Right lobe of liver (tissue), 6 donors: ENCODE measurements around the gene CLCNKB. TPM values are rescaled to one million over a fixed set of nuclear protein-coding genes. Genes with fewer than 3 reads are reported as not detected.

ENCODE experiments used
- ATAC-seq, 4 donors: fragments of 200-7000 bp; cut with Tn5 transposase; one replicate each; pipeline ENCODE4 v1.9.1; 2020; ENCODE audit warnings: mild to moderate bottlenecking in 4 of 4, moderate library complexity in 4 of 4
- DNase-seq, 3 donors: peaks; one replicate each; pipeline ENCODE4 v3.0.0-alpha.2; 2020
- H3K27ac ChIP-seq, 3 donors: fragments of 200-600 bp; one replicate each; pipeline ENCODE4 v1.8.0; 2022
- H3K27me3 ChIP-seq, 2 donors: fragments of 200-600 bp; one replicate each; pipeline ENCODE4 v1.8.0; 2022
- H3K36me3 ChIP-seq, 4 donors: fragments of 200-600 bp; sonication (generic) in 1 of 4; one replicate each; pipeline versions ENCODE4 v1.5.1 to v1.8.0; 2017 to 2022; ENCODE audit warnings: control low read depth in 1 of 4
- H3K4me1 ChIP-seq, 4 donors: fragments of 200-600 bp; sonication (generic) in 1 of 4; one replicate each; pipeline versions ENCODE4 v1.5.1 to v1.8.0; 2017 to 2022; ENCODE audit warnings: control low read depth in 1 of 4
- H3K4me3 ChIP-seq, 3 donors: fragments of 200-600 bp; one replicate each; pipeline ENCODE4 v1.8.0; 2022
- H3K9me3 ChIP-seq, 4 donors: fragments of 200-600 bp; sonication (generic) in 1 of 4; one replicate each; pipeline versions ENCODE4 v1.5.1 to v1.8.0; 2017 to 2022; ENCODE audit warnings: control low read depth in 1 of 4
- CTCF ChIP-seq, 4 donors: fragments of 200-600 bp in 3 of 4; fragments of 450-650 bp in 1 of 4; IDR thresholded peaks; one replicate each; pipeline versions ENCODE4 v1.5.1 to v1.8.0; 2016 to 2022; ENCODE audit warnings: antibody characterized with exemption in 4 of 4, mild to moderate bottlenecking in 2 of 4
- POLR2A ChIP-seq: fragments of 450-650 bp; IDR thresholded peaks from one replicate; pipeline ENCODE4 v1.6.1; 2017; ENCODE audit warnings: antibody characterized with exemption, mild to moderate bottlenecking
- WGBS: methylation state at CpG from one replicate; pipeline ENCODE4 v1.1.6; 2018; ENCODE audit warnings: low coverage, low lambda C conversion rate; ENCODE audit not compliant: insufficient coverage; ENCODE audit errors: missing lambda C conversion rate; 5-methylcytosine and 5-hydroxymethylcytosine counted together
- intact Hi-C, 2 donors: fragments of 100-400 bp; cut with DNase I; formaldehyde crosslinking; loops; one replicate each; pipeline versions ENCODE4 v1.11.2 to v1.14.1; 2022
- total RNA-seq, 6 experiments: library from RNA; depleted of rRNA in 2 of 6; stranded (reverse); fragments of >200 nt in 2 of 6; fragmentation: NEBNext Ultra II Directional in 3 of 6; extraction: Animal tissue kit (Norgen Biotek cat#: 25700) in 3 of 6; gene quantifications; one replicate each; pipeline versions ENCODE4 v1.1.0 to v1.2.4, GENCODE V29; 2016 to 2023
- donor health status: DM: no; HTN: yes; CAD: no.
- donor health status: DM: no; HTN: no; CAD: no.
- donor health status: DM: no; HTN: no; CAD: no.
- donor health status: DM: no; HTN: yes; CAD: no.
- donor health status: DM: no; HTN: yes; CAD: no.

Gene CLCNKB
- total RNA-seq, 6 experiments from 2014 or later: not detected

DNA sequence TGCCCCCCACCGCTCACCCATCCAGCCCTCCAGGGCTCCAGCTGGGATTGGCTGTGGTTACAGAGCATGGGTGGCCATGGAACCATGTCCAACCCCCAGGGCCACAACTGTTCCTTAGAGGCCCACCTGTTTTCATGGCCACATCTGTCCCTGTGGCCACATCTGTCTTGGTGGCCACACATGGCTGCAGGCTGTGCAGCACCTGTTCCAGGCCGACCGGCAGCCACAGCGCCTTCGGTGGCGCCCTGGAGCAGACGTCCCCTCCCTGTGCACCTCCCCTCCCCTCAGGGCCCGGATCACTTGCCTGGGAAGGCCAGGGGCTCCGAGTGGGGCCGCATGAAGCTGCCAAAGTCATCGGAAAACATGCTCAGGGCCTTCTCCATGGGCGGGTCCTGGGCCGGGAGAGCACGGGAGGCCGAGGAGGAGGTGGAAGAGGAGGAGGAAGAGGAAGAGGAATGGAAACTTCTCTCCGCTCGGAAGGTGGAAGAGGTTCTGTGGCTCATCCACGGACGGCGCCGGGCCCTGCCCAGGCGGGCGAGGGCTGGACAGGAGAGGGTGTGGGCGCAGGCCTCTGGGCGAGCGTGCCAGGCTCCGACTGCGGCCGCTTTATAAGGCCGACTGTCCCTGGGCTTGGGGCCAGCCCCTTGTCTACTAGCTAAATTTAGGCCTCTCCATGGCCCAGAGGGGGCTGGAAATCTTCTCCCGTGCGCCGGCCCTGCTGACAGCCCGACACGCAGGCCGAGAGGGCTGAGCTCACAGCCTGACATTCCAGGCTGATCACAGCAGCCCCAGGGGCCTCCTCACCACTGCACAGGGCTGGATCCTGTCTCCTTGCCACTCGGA, 25.9 kb upstream of the CLCNKB start, which contains the start of gene HSPB7:
Gene HSPB7 (minus strand): TSS at position 583 of the 843 bp plus-strand sequence. CDS start 80 bp downstream, at position 503.
- intact Hi-C loops: no loop called here
- no peaks in the 10 kb centered on the region for H3K9me3 ChIP-seq
- WGBS: 46% methylated on average over 6 of the region's 37 CpGs
- TF ChIP-seq POLR2A (no peak), CTCF (IDR thresholded peaks at IDR 0.05) (no peak)
- H3K27me3 ChIP-seq: no peaks in the 10 kb centered on the region
- no peak within 1 kb of the TSS for H3K4me3 ChIP-seq
- peaks cover 0 to 6% (median 0%) of the 10 kb centered on the region in 4 donors for H3K4me1 ChIP-seq
- DNase-seq: no peak
- ATAC-seq: peak; percentile 13 to 22 (median 21)
- peak within 1 kb of the TSS in 2 of 3 donors; percentile 40 to 47 for H3K27ac ChIP-seq
- no peaks in the 10 kb centered on the region for H3K36me3 ChIP-seq

DNA sequence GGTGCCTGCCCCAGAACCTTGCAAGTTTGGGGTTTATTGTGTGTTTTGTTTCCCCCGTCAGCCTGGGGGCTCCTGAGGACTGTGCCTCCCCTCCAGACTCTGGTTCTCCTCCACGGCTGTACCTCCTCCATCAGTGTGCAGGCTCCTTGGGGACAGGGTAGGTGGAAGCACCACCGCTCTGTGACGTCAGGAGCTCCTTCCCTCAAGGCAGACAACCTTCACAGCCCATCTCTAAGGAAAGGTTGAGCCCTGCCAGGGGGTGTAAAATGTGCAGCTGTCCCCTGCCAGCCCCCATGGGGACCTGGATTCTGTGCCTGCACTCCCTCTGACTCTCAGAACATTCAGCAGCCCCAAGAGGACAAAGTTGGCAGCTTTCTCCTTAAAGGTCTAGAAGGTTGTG, 25.3 kb upstream of the CLCNKB start:
- H3K4me1 ChIP-seq: peaks cover 0 to 6% (median 0%) of the 10 kb centered on the region in 4 donors
- no peak for TF ChIP-seq POLR2A
- TF ChIP-seq CTCF (IDR thresholded peaks at IDR 0.05): no peak
- WGBS: 0% methylated on average over 1 of the region's 4 CpGs
- no peak for DNase-seq
- ATAC-seq: no peak
- intact Hi-C loops: no loop called here
- no peak overlapping the region for H3K4me3 ChIP-seq
- no peaks in the 10 kb centered on the region for H3K9me3 ChIP-seq
- H3K36me3 ChIP-seq: no peaks in the 10 kb centered on the region
- H3K27ac ChIP-seq: peak overlapping the region in 2 of 3 donors; percentile 40 to 47
- H3K27me3 ChIP-seq: no peaks in the 10 kb centered on the region

- intact Hi-C loops: no loop called here
- 78% methylated on average over 10 of the region's 23 CpGs for WGBS
- TF ChIP-seq POLR2A: no peak
- TF ChIP-seq CTCF (IDR thresholded peaks at IDR 0.05): no peak
- Histone ChIP-seq H3K27me3 (no peaks in the 10 kb centered on the region), H3K4me1 (peaks cover 0 to 12% (median 3%) of the 10 kb centered on the region in 4 donors), H3K27ac (peak overlapping the region in 2 of 3 donors; percentile 40 to 47), H3K4me3 (no peak overlapping the region), H3K36me3 (no peaks in the 10 kb centered on the region), H3K9me3 (no peaks in the 10 kb centered on the region)
- DNase-seq (no peak), ATAC-seq (no peak)
Measured at GRCh38 chr1:16018749-16019643, 24.6 kb upstream of the CLCNKB start.

DNA sequence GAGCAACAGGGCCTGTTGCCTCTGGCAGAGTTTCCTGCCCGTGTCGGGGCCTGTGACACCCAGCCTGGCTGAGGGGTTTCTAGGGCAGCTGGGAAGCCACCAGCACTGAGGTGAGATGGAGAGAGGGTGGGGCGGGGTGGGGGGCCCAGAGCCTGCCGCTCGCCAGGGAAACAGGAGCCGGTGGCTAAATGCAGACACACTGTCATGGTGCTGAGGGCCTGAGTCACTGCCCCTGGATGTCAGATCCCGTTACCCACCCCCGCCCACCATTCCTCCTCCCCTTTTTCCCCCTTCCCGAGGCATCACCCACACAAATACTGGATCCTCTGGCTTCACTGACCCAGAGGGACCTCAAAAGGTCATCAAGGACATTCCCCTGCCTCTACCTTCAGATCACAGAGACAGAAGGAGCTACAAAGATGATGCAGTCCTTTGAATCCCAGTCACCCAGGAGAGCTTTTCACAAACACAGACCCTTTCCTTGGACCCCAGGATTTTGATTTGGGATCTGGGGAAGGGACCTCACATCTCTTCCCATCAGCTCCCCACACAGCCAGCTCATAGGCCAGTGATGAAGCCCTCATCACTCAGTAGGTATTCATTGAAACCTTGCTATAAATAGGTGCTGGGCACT, 23.8 kb upstream of the CLCNKB start:
- intact Hi-C loops: no loop called here
- Histone ChIP-seq H3K4me3 (no peak overlapping the region), H3K36me3 (no peaks in the 10 kb centered on the region), H3K27ac (peak overlapping the region in 1 of 3 donors; percentile 47), H3K9me3 (no peaks in the 10 kb centered on the region), H3K27me3 (no peaks in the 10 kb centered on the region), H3K4me1 (peaks cover 0 to 12% (median 4%) of the 10 kb centered on the region in 4 donors)
- TF ChIP-seq POLR2A (no peak), CTCF (IDR thresholded peaks at IDR 0.05) (no peak)
- DNase-seq (no peak), ATAC-seq (no peak)
- WGBS: 17% methylated on average over 1 of the region's 9 CpGs
